T follicular helper cell (primary cell): ENCODE data around the gene RPS17.
A peak's percentile ranks its signal among the peaks of the same experiment; 100 is the strongest.

Experiments used
- DNase-seq: peaks from one replicate; pipeline ENCODE4 v3.0.0-alpha.2; 2020; ENCODE audit warnings: low read depth
- total RNA-seq, 2 experiments: gene quantifications; one replicate each; lab custom pipeline; 2026; lab: John Stamatoyannopoulos, UW

The RPS17 gene
- total RNA-seq = 25.4 to 58.1 reads per million in 2 experiments

DNA sequence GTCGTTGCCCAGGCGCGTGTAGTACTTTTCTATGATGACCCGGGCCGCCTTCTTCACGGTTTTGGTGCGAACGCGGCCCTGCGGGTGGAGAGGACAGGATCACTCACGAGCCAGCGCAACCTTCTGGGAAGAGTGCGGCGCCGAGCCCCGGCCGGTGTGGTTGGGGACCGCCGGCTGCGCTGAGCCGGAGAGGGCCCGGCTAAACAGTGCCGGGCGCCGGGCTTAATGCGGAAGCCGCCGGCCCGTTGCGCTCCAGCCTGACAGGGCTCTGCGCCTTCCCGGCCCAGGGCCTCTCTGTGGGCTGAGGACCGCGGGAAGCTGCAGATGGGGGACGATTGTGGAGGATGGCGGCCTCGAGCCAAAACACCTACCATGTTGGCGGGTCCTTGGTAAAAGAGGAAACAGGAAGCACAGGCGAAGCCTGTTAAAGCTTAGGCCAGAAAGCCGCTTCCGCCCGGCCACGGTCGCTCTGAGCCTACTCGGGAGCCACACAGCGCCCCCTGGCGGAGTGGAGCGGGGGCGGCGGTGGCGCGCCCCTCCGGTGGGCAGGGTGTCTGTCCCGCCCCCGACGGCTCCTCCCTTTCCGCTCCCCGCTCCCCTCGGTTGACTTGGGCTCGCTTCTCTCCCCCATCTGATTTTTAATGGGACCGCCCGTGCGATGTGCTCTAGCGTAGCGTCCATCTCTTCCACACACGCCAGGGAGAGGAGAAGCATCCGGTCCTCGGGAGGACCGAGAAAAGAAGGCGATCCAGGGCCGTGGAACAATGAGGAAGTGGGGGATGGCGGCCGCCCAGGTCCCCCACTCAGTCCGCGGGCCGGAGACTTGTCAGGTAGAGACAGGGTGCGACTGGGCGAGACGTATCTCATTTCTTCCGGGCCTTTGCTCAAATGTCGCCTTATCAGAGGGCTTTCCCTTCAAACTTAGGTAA lies at the start of gene RPS17:
Gene RPS17 (minus strand): TSS at position 403 of the 929 bp plus-strand sequence. CDS start 29 bp downstream, at position 374.
- peak; percentile 98 for DNase-seq

DNA sequence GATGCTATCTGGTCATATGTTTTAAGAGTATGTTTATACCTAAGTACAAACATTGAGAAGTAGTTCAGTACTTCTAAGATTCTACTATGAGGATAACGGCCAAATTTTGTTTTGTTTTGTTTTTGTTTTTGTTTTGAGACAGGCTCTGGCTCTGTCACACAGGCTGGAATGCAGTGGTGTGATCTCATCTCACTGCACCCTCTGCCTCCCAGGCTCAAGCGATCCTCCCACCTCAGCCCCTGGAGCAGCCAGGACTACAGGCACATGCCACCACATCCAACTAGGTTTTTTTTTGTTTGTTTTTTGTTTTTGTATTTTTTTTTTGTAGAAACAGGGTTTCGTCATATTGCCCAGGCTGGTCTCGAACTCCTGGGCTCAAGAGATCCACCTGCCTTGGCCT lies 47.5 kb upstream of the RPS17 start:
- DNase-seq = no peak

DNA sequence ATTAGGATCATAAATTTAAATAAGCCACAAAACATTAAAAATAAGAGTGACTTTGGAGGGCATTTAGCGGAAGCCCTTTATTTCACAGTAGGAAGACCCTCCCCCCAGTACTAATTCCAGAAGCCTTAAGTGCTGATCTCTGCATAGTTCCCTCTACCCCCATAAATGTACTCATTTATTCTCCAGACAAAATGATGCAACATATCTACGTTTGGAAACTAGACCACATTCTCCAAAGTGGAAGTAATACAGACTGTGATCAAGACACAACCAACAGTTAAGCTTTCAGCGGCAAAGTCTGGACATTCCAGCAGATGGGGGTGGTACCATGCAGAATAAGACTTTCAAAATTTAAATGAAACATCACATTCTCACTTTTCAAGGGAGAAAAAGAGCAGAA lies 44.8 kb upstream of the RPS17 start:
- no peak for DNase-seq

DNA sequence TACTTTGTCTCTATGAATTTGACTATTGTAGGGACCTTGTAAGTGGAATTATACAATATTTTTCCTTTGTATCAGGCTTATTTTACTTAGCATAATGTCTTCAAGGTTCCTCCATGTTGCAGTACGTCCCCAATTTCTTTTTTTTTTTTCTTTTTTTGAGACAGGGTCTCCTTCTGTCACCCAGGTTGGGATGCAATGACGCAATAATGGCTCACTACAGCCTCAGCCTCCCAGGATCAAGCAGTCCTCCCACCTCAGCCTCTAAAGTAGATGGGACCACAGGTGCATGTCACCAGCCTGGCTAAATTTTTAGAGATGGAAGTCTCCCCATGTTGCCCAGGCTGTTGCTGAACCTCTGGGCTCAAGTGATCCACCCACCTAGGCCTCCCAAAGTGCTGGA lies 40.5 kb upstream of the RPS17 start:
- no peak for DNase-seq

DNA sequence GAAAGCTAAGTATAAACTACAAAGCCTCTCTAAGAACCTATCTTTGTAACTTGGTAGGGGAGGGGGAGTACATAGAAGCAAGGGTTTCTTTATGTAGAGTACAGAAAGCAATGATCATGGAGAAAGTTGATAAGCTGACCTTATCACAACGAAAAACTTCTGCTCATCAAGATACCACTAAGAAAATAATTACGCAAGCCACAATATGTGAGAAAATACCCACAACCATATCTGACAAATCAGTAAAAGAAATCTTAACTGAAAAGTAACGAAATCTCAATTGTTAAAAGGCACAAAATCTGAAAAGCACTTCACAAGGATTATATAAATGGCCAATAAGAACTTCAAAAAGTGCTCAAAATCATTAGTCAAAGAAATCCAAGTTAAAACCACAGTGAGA lies 35.1 kb upstream of the RPS17 start:
- no peak for DNase-seq

DNA sequence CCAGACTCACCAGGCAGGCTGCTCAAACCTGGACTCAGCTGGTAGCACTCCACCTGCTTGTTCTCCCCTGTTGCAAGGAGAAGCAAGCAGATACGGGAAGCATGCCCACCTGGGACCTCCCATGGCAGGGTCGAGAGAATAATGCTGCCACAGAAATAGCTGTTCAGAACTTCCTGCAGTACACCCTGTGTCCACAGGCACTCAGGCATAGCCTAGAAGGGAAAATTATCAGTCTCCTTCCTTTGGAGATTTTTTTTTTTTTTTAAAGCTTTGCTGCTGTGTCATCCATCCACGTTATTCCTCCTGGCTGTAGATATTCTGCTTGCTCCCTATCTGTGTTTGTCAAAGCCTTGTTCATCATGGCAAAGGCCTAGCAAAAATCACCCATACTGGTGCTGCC lies 32.7 kb upstream of the RPS17 start:
- DNase-seq = no peak

DNA sequence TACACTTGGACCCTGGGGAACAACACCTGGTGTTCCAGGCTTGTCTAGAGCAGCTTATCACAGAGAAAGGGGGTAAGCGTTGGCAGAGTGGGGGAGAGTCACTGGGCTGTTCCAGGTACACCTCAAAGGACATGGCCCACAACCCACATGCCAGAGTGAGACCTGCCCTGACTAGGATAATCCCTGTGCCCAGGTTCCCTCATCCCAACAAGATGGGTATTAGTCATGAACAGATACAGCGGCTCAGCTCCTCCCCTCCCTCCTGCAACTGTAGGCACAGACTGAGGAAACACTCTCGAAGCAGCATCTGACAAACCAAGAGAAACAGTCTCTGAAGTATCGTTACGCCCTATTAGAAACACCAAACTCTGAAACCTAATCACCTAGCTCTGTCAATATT lies 32.1 kb upstream of the RPS17 start:
- DNase-seq = no peak

DNA sequence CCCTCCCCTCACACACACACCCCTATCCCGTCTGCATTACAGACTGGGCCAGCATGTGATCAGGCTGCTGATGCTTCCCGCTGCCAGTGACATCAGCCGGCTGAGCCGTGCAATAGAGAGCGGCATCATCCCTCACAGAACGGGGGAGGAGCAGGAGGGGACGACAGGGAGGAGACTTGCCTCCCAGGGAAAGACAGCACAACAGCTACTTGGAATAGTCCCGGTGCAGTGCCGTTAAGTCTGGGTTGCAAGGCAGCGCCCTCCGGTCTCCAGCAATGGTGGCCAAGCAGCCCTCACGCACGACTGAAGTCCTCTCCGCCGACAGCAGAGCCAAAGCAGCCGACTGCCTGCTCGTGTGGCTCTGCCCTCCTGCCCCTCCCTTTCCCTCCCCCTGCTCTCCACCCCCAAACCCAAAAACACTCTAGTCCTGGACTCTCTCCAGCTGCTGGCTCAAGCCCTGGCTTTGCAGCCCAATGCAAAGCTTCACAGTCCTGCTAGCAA lies 31.5 kb upstream of the RPS17 start:
- DNase-seq = no peak

DNA sequence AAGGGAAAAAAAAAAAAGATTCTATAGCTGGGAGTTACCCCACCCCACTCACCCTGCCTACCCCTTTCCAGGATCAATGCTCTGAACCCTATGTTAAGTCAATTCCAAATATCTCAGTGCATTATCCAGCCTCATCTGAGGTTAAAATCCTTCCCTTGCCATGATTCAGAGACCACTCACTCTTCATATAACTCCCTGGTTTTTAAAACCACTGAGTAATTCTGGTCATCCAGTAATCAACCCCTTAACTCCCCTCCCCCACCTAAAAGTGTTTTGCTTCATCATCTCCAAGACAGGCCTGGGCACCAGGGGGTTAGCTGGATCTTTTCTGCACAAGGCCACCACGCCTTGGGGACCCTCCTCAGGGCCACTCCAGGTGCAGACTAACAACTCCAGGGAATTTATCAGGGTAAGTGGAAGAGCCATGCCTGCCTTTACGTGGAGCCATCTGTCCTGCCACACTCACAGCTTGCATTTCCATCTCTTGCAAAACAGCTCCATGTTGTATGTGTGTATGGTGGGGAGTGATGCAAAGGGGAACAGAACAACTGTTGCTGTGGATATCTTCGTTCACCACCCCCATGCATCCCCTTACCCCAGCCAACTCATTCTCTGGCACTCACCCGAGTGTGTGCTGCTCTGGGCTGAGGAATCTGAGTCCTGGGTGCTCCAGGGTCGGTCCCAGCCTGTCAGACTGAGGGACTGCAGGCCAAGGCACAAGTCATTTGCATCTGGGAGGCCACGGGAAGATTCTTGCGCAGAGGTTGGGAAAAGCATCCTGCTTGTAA lies 30.7 kb upstream of the RPS17 start:
- DNase-seq = no peak

DNA sequence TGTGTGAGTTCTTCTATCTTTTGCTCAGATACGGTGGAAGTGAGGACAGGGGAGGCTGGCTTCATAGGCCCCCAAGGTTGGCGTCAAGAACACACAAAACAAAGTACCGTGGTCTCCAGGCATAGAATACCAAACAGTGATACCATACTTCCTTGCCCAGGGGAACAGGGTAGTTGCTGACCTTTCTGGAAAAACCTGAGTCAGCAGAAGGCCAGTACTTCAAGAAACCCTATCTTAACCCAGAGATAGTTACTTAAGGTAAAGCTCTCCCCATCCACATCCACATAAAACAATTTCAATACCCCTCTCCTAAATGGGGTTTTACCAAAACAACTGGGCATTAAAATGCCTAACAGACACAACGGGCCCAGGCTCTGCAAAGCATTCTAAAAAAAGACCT lies 29.6 kb upstream of the RPS17 start:
- no peak for DNase-seq

DNA sequence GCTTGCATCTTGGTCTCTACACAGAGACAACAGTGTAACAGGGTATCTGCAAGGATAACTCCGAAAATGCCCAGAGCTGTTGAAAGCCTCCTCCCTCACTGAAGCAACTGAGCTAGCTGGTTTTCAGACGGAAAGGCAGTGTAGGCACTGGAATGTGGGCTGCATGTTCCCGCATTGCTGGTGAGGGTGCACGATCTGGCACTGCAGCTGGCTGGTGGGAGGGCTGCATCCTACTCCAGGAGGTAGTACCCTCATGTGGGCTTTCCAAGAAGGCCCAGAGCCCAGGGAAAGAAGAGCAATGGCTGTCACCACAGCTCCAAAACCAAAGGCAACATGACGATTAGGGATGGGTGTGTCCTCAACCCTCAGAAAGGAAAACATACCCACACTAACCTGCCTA lies 28.7 kb upstream of the RPS17 start:
- DNase-seq = no peak

DNA sequence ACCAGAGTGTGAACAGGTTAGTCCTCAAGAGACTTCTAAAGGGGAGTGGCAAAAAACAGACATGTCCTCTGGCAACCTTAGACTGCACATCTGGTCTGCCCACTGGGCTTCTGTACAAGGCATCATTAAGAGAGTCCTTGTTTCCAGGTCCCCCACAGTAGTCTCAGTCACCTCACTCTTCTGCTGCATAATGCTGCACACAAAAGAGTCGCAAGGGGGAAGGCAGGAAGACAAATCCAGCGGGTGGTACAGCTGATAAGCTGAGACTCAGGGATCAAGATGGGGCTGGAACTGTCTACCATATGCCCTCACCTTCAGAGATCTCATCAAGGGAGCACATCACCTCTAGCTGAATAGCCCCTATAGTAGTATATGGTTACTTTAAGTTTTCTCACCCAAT lies 27.4 kb upstream of the RPS17 start:
- DNase-seq = no peak

DNA sequence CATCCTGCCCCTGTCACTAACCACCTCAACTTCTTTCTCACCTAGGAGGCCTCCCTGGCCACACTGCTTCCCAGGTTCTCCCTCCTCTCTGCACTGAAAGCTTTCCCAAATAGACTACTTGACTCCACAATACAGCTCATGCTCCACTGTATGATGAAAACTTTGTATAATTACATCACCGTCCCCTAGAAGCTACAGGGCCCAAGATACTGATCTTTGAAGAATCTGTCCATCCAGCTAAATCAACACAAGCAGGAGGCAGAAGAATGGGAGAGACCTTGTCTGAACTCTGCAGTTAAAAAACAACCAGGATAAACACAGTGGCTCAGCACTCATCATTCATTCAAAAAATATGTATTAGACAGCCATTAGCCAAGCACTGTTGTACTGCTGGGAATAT lies 26.4 kb upstream of the RPS17 start:
- DNase-seq = no peak

DNA sequence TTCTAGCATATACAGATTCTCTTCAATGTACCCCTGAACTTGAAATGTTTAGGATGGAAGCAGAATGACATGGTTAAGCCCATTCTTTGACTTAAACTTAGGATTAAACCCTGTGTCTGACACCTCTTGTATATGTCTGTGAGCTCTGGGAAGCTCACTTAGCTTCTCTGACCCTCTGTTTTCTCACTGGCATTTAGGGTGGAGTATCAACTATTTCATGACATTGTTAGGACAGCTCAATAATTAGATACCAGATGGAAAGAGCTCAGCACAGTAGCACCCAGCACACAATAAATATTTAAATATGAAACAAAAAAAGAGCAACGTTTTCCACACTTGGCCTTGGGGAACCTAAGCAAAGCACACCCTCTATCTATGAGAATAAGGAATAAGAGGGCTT lies 18.2 kb upstream of the RPS17 start:
- DNase-seq = no peak

DNA sequence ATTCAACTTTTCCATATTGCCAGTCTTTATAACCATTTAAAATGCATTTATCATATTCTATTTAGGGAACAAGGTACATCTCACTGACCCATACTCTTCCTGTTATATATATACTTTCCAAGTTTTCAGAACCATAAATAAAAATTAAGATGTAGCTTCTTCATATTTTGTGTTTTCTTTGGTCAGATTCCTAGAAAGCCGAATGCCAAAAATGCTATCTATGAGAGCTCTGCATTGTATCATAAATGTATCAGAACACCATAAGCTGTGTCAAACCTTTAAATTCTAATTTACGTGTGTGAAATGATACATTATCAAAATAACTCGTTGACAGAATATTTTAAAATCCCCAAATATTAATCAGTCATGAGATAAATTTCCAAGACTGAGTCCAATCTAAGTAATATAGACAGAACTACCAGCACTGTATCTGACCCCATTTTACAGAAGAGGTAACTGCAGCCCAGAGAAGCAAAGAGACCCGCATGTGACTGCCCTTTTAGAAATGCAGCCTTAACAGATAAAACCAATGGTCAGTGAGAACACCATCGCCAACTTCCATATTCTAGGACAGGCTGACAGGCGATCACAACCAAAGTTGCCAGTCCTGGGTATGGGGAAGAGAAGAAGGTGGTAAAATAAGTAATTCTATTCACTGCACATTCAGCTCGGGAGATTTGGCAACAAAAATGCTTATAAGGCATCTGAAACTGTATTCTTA lies 16.2 kb upstream of the RPS17 start:
- DNase-seq = no peak

DNA sequence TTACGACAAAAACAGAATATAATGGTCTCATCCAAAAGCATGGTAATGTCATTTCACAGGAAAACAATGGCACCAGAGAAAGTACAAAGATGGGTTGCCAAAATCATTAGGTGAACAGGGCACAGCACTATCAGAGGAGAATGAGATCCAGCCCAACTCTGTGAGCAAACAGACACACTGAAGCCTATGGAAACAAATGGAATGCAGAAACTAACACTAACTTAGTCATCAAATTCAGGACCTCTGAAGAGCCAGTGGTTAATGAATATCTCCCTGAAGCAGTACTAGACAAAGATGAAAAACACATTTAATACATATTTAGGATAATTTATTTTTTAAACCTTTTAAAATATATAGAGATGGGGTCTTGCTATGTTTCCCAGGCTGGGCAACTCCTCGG lies 14.6 kb upstream of the RPS17 start:
- DNase-seq = no peak

DNA sequence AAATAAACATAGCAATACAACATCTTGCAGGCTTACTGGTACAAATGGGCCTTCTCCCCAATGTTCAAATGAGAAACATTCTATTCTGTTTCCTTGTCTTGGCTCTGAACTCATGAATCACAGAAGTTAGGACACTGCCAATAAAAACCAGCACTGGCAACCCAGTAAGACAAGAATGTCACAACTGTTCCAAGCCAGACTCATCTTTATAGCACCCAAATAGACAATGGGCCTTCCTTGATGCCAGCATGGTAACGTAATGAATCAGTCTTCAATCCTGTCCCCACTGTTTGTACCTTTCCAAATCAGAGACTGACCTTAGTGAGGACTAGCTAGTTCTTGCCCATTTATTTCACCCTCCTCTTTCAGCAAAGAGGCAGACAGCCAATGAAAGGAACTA lies 14.1 kb upstream of the RPS17 start:
- no peak for DNase-seq

DNA sequence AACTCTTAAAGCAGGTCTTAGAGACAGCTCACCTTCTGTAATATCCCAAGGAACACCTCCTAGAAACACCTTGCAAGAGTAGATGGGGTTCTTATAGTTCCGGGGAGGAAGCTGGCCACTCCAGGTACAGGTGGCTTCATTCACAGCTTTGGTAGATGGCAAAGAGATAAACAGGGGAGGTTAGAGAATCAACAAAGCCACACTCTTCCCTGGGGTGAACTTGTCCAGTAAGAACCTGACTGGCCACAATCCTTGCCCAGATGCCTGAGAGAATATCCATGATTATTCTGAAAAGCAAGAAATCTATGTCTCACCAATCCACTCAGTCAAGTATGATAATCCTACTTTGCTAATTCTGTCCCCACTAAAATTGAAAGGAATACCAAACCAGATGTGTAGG lies 13.6 kb upstream of the RPS17 start:
- DNase-seq = no peak

DNA sequence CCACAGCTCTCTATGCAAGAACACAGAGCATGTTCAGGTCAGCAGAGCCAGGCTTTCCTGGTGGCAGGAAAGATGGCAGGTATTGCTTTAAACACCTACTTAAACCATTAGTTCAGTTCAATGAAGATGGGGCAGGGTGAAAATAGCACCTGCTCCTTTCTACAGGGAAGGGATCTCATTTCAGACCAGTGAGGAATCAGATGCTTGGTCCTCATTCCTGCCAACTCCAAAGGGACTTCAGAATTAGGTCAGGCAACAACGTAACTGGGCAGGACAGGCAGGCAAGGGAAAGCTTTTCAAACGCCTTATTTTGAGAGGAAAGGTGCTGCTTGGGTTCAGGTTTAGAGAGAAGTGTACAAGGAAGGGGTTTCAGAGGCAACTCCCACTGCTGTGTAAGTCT lies 12.6 kb upstream of the RPS17 start:
- DNase-seq = no peak

DNA sequence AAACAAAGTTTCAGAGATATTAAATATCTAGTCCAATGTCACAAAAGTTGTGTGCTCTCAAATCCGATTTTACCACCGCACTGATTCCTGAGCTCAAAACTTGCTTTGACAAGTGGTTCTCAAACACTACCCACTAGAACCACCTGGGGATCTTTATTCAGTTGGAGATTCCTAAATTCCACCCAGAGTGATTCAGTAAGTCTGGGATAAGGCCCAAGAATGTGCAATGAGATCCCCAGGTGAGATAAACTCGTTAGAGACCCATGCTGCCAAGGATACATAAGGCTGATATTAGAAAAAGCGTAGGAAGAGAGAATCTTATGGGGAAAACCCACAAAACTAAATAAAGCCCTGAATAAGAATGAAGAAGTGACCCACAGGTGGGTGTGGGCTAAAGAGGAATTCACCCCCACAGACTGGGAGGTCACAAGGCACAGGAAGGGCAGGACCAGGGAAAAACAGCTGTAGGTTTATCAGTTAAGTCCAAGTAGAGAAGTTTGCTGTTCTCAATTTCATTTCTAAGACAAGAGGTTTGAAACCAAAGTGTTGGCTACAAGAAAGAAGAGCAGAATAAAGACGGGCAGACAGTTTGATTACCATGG lies 11.5 kb upstream of the RPS17 start:
- DNase-seq = no peak

DNA sequence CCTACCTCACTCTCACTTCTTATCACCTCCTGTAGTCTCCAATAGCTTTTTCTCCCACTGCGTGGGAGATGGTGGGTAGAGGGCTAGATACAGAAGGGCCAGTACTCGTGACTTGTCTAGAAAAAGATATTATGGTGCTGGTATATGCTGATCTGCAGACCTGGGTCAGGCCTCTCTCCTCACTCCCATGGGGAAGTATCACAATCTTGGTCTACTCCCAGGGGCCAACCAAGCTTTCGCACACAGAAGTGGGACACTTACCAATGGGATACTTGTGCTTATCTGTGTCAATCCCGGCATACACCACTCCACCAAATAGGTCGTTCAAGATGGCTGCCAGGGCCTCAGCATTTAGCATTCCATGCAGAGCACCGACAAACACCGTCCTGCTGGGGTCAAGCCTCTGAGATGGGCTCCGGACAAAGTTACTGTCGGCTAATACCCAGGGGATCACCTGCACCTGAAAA lies 9.0 kb upstream of the RPS17 start:
- no peak for DNase-seq

DNA sequence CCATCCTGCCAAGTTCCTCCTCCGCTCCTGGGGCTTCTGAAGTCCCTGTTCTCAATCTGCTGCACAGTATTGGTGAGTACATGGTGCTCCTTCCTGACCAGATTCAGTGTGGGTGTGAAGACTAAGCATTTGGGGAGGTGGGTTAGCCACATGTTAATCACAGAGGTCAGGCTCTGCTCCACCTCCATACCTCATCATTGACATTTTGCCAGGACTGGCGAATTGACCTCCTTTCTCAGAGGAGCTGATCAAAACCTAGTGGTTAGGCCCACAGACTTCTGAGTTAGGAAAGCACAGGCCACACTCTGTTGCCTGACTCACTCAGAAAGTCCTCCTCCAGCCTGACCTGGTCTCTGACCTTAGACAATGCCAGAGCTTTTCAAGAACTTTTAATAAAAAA lies 8.4 kb upstream of the RPS17 start:
- no peak for DNase-seq
